Heart left ventricle (tissue), 16 donors: ENCODE measurements around the gene RNF150. TPM values are rescaled to one million over a fixed set of nuclear protein-coding genes. Genes with fewer than 3 reads are reported as not detected.
"Not testable (repeated sequence)": the region's sequence is repeated elsewhere in the genome, so short reads cannot be mapped to it uniquely, and the experiment has no call there.

Experiments
- ATAC-seq, 4 donors: fragments of 200-7000 bp; cut with Tn5 transposase; one replicate each; pipeline ENCODE4 v1.9.1; 2020 to 2022; ENCODE audit warnings: moderate library complexity in 4 of 4, mild to moderate bottlenecking in 3 of 4, moderate number of reproducible peaks in 1 of 4
- DNase-seq, 5 donors: peaks; one replicate each; pipeline ENCODE4 v3.0.0-alpha.2; 2020
- H3K27ac ChIP-seq, 12 donors: fragments of 200-600 bp; sonication (generic) in 4 of 12; one replicate each; pipeline versions ENCODE4 v1.5.0 to v1.8.0; 2016 to 2022; ENCODE audit warnings: mild to moderate bottlenecking in 2 of 12
- H3K27me3 ChIP-seq, 9 donors: fragments of 200-600 bp; sonication (generic) in 2 of 9; one replicate each; pipeline versions ENCODE4 v1.5.1 to v1.8.0; 2016 to 2022; ENCODE audit warnings: mild to moderate bottlenecking in 3 of 9
- H3K36me3 ChIP-seq, 9 donors: fragments of 200-600 bp; sonication (generic) in 2 of 9; one replicate each; pipeline versions ENCODE4 v1.5.0 to v1.8.0; 2018 to 2022; ENCODE audit warnings: mild to moderate bottlenecking in 2 of 9
- H3K4me1 ChIP-seq, 12 donors: fragments of 200-600 bp; sonication (generic) in 4 of 12; one replicate each; pipeline versions ENCODE4 v1.5.0 to v1.8.0; 2016 to 2022; ENCODE audit warnings: mild to moderate bottlenecking in 3 of 12
- H3K4me3 ChIP-seq, 12 donors: fragments of 200-600 bp; sonication (generic) in 4 of 12; one replicate each; pipeline versions ENCODE4 v1.5.0 to v1.8.0; 2017 to 2022; ENCODE audit warnings: mild to moderate bottlenecking in 9 of 12, moderate library complexity in 4 of 12
- H3K9me3 ChIP-seq, 12 donors: fragments of 200-600 bp; sonication (generic) in 4 of 12; one replicate each; pipeline versions ENCODE4 v1.5.0 to v1.8.0; 2016 to 2022; ENCODE audit warnings: mild to moderate bottlenecking in 1 of 12
- CTCF ChIP-seq, 12 donors: fragments of 200-600 bp; sonication (generic) in 4 of 12; IDR thresholded peaks; one replicate each; pipeline versions ENCODE4 v1.5.0 to v1.8.0; 2018 to 2022; ENCODE audit warnings: antibody characterized with exemption in 12 of 12, mild to moderate bottlenecking in 5 of 12
- POLR2A ChIP-seq, 2 donors: fragments of 450-650 bp; IDR thresholded peaks; one replicate each; pipeline ENCODE4 v1.6.1; 2017; ENCODE audit warnings: antibody characterized with exemption in 2 of 2, mild to moderate bottlenecking in 2 of 2, moderate library complexity in 2 of 2
- WGBS, 4 donors: extraction: QIAGEN DNeasy Blood & Tissue Kit in 2 of 4; methylation state at CpG; one replicate each; pipeline versions ENCODE4 v1.1.5 to v1.1.7; 2013 to 2018; 5-methylcytosine and 5-hydroxymethylcytosine counted together
- intact Hi-C, 10 donors: fragments of 100-400 bp; cut with DNase I; formaldehyde crosslinking; loops; one replicate each; pipeline versions ENCODE4 v1.11.1 to v1.14.2; 2022
- polyA plus RNA-seq, 2 donors: library from polyadenylated mRNA; stranded (reverse); fragments of 200-250 nt; gene quantifications; one replicate each; pipeline ENCODE4 v1.2.3, GENCODE V29; 2013
- total RNA-seq, 9 donors: library from RNA; depleted of rRNA in 2 of 9; stranded (reverse); fragments of >200 nt in 2 of 9; fragmentation: NEBNext Ultra II Directional in 3 of 9; extraction: Animal tissue kit (Norgen Biotek cat#: 25700) in 3 of 9; gene quantifications; one replicate each; pipeline versions ENCODE4 v1.1.0 to v1.2.4, GENCODE V29; 2016 to 2023
- donor health status: ischemic (EF 13 %, LVEDD 7.1; RV severe dilation, severe dysfunction).
- donor health status: healthy with polysubstance abuse.
- donor health status: DM: no; HTN: yes; CAD: no.
- donor health status: DM: no; HTN: no; CAD: no.
- donor health status: ischemic (EF 25% LVEDD 6.9; RV normal size, moderate dysfunction).
- donor health status: ischemic (EF 25% LVEDD 5.7; RV mildly dilated, moderate dysfunction).
- donor health status: healthy.
- donor health status: DM: yes; HTN: yes; CAD: no.
- donor health status: ischemic (EF 35%, LVEDD 5.7; RV mildly dilated, moderate dysfunction).
- donor health status: nonischemic (EF 11% LVEDD 7.7; RV severe dilation, severe dysfunction).
- donor health status: DM: yes; HTN: yes; CAD: no.
- donor health status: PGD.
- donor health status: ischemic (EF 29% LVEDD 5.4; RV normal size, mild dysfunction).
- donor health status: nonischemic (EF 23%, LVEDD 6.1; RV moderate dilation, normal function).

RNF150 gene
- total and polyA plus RNA-seq, 11 donors, result 11.9 to 146 (median 72.5) TPM

GRCh38 chr4:140816806-140817510 lies 316.3 kb downstream of the RNF150 start:
- H3K9me3 ChIP-seq, result peaks cover 0 to 3% (median 0%) of the 10 kb centered on the region in 12 donors
- no peak for TF ChIP-seq CTCF (IDR thresholded peaks at IDR 0.05)
- no peak for TF ChIP-seq POLR2A (IDR thresholded peaks at IDR 0.05)
- no peaks in the 10 kb centered on the region for H3K36me3 ChIP-seq
- DNase-seq (no peak), ATAC-seq (no peak)
- H3K4me3 ChIP-seq, result no peak overlapping the region
- H3K27me3 ChIP-seq, result no peaks in the 10 kb centered on the region
- WGBS, 4 donors, result 67 to 72% (median 70%) methylated on average over 5 of the region's 5 CpGs
- no peaks in the 10 kb centered on the region for H3K4me1 ChIP-seq
- intact Hi-C loops, result loop anchor here in 1 of 10 donors (10.0 kb wide), 1 partner anchor 52 kb away; no protein-coding TSS in a partner anchor
- no peak overlapping the region for H3K27ac ChIP-seq

GRCh38 chr4:140813804-140814203 lies 319.5 kb downstream of the RNF150 start:
- H3K36me3 ChIP-seq, result no peaks in the 10 kb centered on the region
- no peaks in the 10 kb centered on the region for H3K27me3 ChIP-seq
- no peak overlapping the region for H3K4me3 ChIP-seq
- DNase-seq, result no peak
- H3K4me1 ChIP-seq, result peaks cover 0 to 15% (median 0%) of the 10 kb centered on the region in 12 donors
- no peak for ATAC-seq
- TF ChIP-seq POLR2A (IDR thresholded peaks at IDR 0.05) (no peak), CTCF (IDR thresholded peaks at IDR 0.05) (no peak)
- H3K9me3 ChIP-seq, result no peaks in the 10 kb centered on the region
- whole genome bisulfite sequencing, 4 donors, result 76 to 91% (median 80%) methylated on average over 2 of the region's 2 CpGs
- intact Hi-C loops, result loop anchor here in 1 of 10 donors (10.0 kb wide), 1 partner anchor 49 kb away; no protein-coding TSS in a partner anchor
- no peak overlapping the region for H3K27ac ChIP-seq

- no peak overlapping the region for H3K27ac ChIP-seq
- 73 to 85% (median 76%) methylated on average over 1 of the region's 1 CpG for WGBS, 4 donors
- intact Hi-C loops, result loop anchor here in 1 of 10 donors (10.0 kb wide), 1 partner anchor 48 kb away; no protein-coding TSS in a partner anchor
- H3K36me3 ChIP-seq, result no peaks in the 10 kb centered on the region
- no peaks in the 10 kb centered on the region for H3K27me3 ChIP-seq
- H3K9me3 ChIP-seq, result no peaks in the 10 kb centered on the region
- no peak for ATAC-seq
- TF ChIP-seq POLR2A (IDR thresholded peaks at IDR 0.05), result no peak
- TF ChIP-seq CTCF (IDR thresholded peaks at IDR 0.05), result no peak
- H3K4me1 ChIP-seq, result peaks cover 0 to 24% (median 0%) of the 10 kb centered on the region in 12 donors
- DNase-seq, result no peak
- no peak overlapping the region for H3K4me3 ChIP-seq
These were observed 320.4 kb downstream of the RNF150 start for GRCh38 chr4:140812916-140813315.

- TF ChIP-seq POLR2A (IDR thresholded peaks at IDR 0.05) (no peak), CTCF (IDR thresholded peaks at IDR 0.05) (no peak)
- no peak for ATAC-seq
- DNase-seq, result no peak
- H3K4me1 ChIP-seq, result peaks cover 0 to 39% (median 0%) of the 10 kb centered on the region in 12 donors
- no peak overlapping the region for H3K27ac ChIP-seq
- H3K9me3 ChIP-seq, result no peaks in the 10 kb centered on the region
- intact Hi-C loops, result loop anchor here in 1 of 10 donors (10.0 kb wide), 1 partner anchor 47 kb away; no protein-coding TSS in a partner anchor
- WGBS, 4 donors, result 80 to 87% (median 82%) methylated on average over 4 of the region's 4 CpGs
- H3K36me3 ChIP-seq, result no peaks in the 10 kb centered on the region
- no peaks in the 10 kb centered on the region for H3K27me3 ChIP-seq
- H3K4me3 ChIP-seq, result no peak overlapping the region
These were observed 321.8 kb downstream of the RNF150 start for GRCh38 chr4:140811429-140811828.

GRCh38 chr4:140810591-140811169 lies 322.6 kb downstream of the RNF150 start:
- H3K4me3 ChIP-seq, H3K9me3 ChIP-seq, H3K36me3 ChIP-seq, H3K27me3 ChIP-seq, ATAC-seq, DNase-seq, H3K27ac ChIP-seq: not testable (repeated sequence)
- WGBS, 4 donors, result 92 to 97% (median 92%) methylated on average over 1 of the region's 1 CpG
- intact Hi-C loops, result loop anchor here in 1 of 10 donors (10.0 kb wide), 1 partner anchor 46 kb away; no protein-coding TSS in a partner anchor
- peaks cover 0 to 41% (median 0%) of the 10 kb centered on the region in 12 donors for H3K4me1 ChIP-seq
